ENCODE results near the gene BRIP1. TPM values are rescaled to one million over a fixed set of nuclear protein-coding genes. Genes with fewer than 3 reads are reported as not detected.

BRIP1 gene
- total RNA-seq, 1 experiment from 2014 or later: 4.7 TPM

DNA sequence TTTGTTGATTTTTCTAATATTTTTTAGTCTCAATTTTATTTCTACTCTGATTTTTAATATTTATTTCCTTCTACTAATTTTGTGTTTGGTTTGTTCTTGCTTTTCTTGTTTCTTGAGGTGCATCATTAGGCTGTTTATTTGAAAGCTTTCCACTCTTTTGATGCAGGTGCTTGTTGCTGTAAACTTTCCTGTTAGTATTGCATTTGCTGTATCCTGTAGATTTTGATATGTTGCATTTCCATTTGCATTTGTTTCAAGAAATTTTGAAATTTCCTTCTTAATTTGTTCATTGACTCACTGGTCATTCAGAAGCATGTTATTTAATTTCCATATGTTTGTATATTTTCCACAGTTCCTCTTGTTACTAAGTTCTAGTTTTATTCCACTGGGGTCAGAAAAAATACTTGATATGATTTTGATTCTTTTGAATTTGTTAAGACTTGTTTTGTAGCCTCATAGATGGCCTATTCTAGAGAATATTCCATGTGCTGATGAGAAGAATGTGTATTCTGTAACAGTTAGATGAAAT is 229.3 kb downstream of the BRIP1 start:
- Mint-ChIP-seq H3K9me3 (ENCODE audit: unreplicated experiment) (no peaks in the 10 kb centered on the region), H3K4me1 (ENCODE audit: insufficient read depth, unreplicated experiment) (no peaks in the 10 kb centered on the region), H3K27me3 (ENCODE audit: insufficient read depth, unreplicated experiment) (no peaks in the 10 kb centered on the region), H3K36me3 (ENCODE audit: insufficient read depth, unreplicated experiment) (no peaks in the 10 kb centered on the region), H3K27ac (ENCODE audit: low read depth, unreplicated experiment) (no peak overlapping the region), H3K4me3 (ENCODE audit: unreplicated experiment) (no peak overlapping the region)
- TF ChIP-seq, protein P1, sequence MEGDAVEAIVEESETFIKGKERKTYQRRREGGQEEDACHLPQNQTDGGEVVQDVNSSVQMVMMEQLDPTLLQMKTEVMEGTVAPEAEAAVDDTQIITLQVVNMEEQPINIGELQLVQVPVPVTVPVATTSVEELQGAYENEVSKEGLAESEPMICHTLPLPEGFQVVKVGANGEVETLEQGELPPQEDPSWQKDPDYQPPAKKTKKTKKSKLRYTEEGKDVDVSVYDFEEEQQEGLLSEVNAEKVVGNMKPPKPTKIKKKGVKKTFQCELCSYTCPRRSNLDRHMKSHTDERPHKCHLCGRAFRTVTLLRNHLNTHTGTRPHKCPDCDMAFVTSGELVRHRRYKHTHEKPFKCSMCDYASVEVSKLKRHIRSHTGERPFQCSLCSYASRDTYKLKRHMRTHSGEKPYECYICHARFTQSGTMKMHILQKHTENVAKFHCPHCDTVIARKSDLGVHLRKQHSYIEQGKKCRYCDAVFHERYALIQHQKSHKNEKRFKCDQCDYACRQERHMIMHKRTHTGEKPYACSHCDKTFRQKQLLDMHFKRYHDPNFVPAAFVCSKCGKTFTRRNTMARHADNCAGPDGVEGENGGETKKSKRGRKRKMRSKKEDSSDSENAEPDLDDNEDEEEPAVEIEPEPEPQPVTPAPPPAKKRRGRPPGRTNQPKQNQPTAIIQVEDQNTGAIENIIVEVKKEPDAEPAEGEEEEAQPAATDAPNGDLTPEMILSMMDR (IDR thresholded peaks at IDR 0.05; ENCODE audit: unreplicated experiment): no peak
- intact Hi-C loops (cut with micrococcal nuclease): no loop called here
- no peak for DNase-seq (ENCODE audit: unreplicated experiment)
- BruUV-seq (replicated peaks): no TSS peak
- CTCF ChIA-PET: interaction anchor here (2.5 to 5.7 kb wide), 3 partner anchors 200 to 209 kb away, joined by 18 to 59 read pairs (median 28); no protein-coding TSS in a partner anchor
- POLR2A ChIA-PET: interaction anchor here (1.2 kb wide), 1 partner anchor 200 kb away, joined by 5 read pairs; no protein-coding TSS in a partner anchor

- no peaks in the 10 kb centered on the region for H3K9me3 Mint-ChIP-seq (ENCODE audit: unreplicated experiment)
- H3K4me1 Mint-ChIP-seq (ENCODE audit: insufficient read depth, unreplicated experiment): no peaks in the 10 kb centered on the region
- intact Hi-C loops (cut with micrococcal nuclease): no loop called here
- H3K36me3 Mint-ChIP-seq (ENCODE audit: insufficient read depth, unreplicated experiment): no peaks in the 10 kb centered on the region
- H3K4me3 Mint-ChIP-seq (ENCODE audit: unreplicated experiment): no peak overlapping the region
- POLR2A ChIA-PET: no interaction called here
- TF ChIP-seq, protein P1 (IDR thresholded peaks at IDR 0.05; ENCODE audit: unreplicated experiment): no peak
- CTCF ChIA-PET: no interaction called here
- no peak for DNase-seq (ENCODE audit: unreplicated experiment)
- BruUV-seq (replicated peaks): no TSS peak
- H3K27me3 Mint-ChIP-seq (ENCODE audit: insufficient read depth, unreplicated experiment): no peaks in the 10 kb centered on the region
- no peak overlapping the region for H3K27ac Mint-ChIP-seq (ENCODE audit: low read depth, unreplicated experiment)
Observed at GRCh38 chr17:61632826-61633225, 230.5 kb downstream of the BRIP1 start.

GRCh38 chr17:61631800-61632199 is 231.5 kb downstream of the BRIP1 start:
- ChIA-PET POLR2A (no interaction called here), CTCF (interaction anchor here (2.2 kb wide), 1 partner anchor 205 kb away, joined by 16 read pairs; no protein-coding TSS in a partner anchor)
- TF ChIP-seq, protein P1 (IDR thresholded peaks at IDR 0.05; ENCODE audit: unreplicated experiment): no peak
- Mint-ChIP-seq H3K27me3 (ENCODE audit: insufficient read depth, unreplicated experiment) (no peaks in the 10 kb centered on the region), H3K4me3 (ENCODE audit: unreplicated experiment) (no peak overlapping the region), H3K27ac (ENCODE audit: low read depth, unreplicated experiment) (no peak overlapping the region), H3K4me1 (ENCODE audit: insufficient read depth, unreplicated experiment) (no peaks in the 10 kb centered on the region), H3K36me3 (ENCODE audit: insufficient read depth, unreplicated experiment) (no peaks in the 10 kb centered on the region), H3K9me3 (ENCODE audit: unreplicated experiment) (no peaks in the 10 kb centered on the region)
- no peak for DNase-seq (ENCODE audit: unreplicated experiment)
- BruUV-seq (replicated peaks): no TSS peak
- intact Hi-C loops (cut with micrococcal nuclease): no loop called here

Other genes with a start within 250 kb of the BRIP1 start
- 11.8 and 19.2 TPM in 2 replicates for gene INTS2, start 64.5 kb upstream of the BRIP1 start, total RNA-seq (2022)
- 51.0 and 58.7 TPM in 2 replicates for gene MED13, start 201.8 kb upstream of the BRIP1 start, total RNA-seq (2022)